Measurements from ENCODE around the gene MFSD2B.

DNA sequence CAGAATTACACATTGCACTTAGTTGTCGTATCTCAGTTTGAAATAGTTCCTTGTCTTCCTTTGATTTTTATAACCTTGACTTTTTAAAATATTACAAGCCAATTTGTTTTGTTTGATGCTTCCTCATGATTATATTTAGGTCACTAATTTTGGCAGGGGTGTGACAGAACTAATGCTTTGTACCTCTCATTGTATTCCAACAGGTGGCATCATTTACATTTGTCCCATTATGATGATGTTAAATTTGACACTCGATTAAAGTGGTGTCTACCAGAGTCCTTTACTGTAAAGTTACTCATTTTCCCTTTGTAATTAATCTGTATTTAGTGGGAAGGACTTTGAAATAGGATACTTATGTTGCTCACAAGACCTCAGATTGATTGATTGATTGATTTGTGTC is 21.5 kb upstream of the MFSD2B start:
- TF ChIP-seq, protein P1, sequence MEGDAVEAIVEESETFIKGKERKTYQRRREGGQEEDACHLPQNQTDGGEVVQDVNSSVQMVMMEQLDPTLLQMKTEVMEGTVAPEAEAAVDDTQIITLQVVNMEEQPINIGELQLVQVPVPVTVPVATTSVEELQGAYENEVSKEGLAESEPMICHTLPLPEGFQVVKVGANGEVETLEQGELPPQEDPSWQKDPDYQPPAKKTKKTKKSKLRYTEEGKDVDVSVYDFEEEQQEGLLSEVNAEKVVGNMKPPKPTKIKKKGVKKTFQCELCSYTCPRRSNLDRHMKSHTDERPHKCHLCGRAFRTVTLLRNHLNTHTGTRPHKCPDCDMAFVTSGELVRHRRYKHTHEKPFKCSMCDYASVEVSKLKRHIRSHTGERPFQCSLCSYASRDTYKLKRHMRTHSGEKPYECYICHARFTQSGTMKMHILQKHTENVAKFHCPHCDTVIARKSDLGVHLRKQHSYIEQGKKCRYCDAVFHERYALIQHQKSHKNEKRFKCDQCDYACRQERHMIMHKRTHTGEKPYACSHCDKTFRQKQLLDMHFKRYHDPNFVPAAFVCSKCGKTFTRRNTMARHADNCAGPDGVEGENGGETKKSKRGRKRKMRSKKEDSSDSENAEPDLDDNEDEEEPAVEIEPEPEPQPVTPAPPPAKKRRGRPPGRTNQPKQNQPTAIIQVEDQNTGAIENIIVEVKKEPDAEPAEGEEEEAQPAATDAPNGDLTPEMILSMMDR (IDR thresholded peaks at IDR 0.05), result no peak
- no peak for TF ChIP-seq POLR2A (IDR thresholded peaks at IDR 0.05)

Data from suprapubic skin (tissue), 3 donors.